SK-N-SH treated with all-trans-retinoic acid at 6 μM for 48 hours (cell line): Measurements from ENCODE around the gene BUB3.
"Not testable (repeated sequence)": the region's sequence is repeated elsewhere in the genome, so short reads cannot be mapped to it uniquely, and the experiment has no call there.

Source experiments
- ATAC-seq: fragments of 200-7000 bp; cut with Tn5 transposase; 3 replicates; pipeline ENCODE4 v1.9.1; 2020; ENCODE audit warnings: mild to moderate bottlenecking, moderate library complexity
- BACH2 ChIP-seq: fragments of 250-450 bp; sonication (Bioruptor Pico); IDR thresholded peaks from 2 replicates; pipeline ENCODE4 v1.9.0; 2021; ENCODE audit warnings: mild to moderate bottlenecking, borderline replicate concordance
- CSDC2 ChIP-seq: fragments of 250-450 bp; sonication (Bioruptor Pico); IDR thresholded peaks from 2 replicates; pipeline ENCODE4 v1.5.0; 2020; ENCODE audit warnings: mild to moderate bottlenecking, moderate library complexity
- CSRNP3 ChIP-seq: fragments of 250-450 bp; sonication (Bioruptor Pico); IDR thresholded peaks from 2 replicates; pipeline ENCODE4 v1.5.1; 2021; ENCODE audit warnings: mild to moderate bottlenecking, moderate library complexity
- ESRRG ChIP-seq: fragments of 250-450 bp; sonication (Bioruptor Pico); IDR thresholded peaks from 2 replicates; pipeline ENCODE4 v1.6.1; 2021; ENCODE audit warnings: mild to moderate bottlenecking
- GLIS3 ChIP-seq: fragments of 250-450 bp; sonication (Bioruptor Pico); IDR thresholded peaks from 2 replicates; pipeline ENCODE4 v1.5.0; 2020; ENCODE audit warnings: mild to moderate bottlenecking, moderate library complexity
- OSR1 ChIP-seq: fragments of 250-450 bp; sonication (Bioruptor Pico); IDR thresholded peaks from 2 replicates; pipeline ENCODE4 v1.8.0; 2022; ENCODE audit warnings: moderate library complexity, mild to moderate bottlenecking, inconsistent platforms
- PATZ1 ChIP-seq: fragments of 250-450 bp; sonication (Bioruptor Pico); IDR thresholded peaks from 2 replicates; pipeline ENCODE4 v1.8.0; 2020; ENCODE audit warnings: mild to moderate bottlenecking, moderate library complexity, borderline replicate concordance
- PPARA ChIP-seq: fragments of 250-450 bp; sonication (Bioruptor Pico); IDR thresholded peaks from 2 replicates; pipeline ENCODE4 v1.5.0; 2020; ENCODE audit warnings: mild to moderate bottlenecking, borderline replicate concordance
- RARB ChIP-seq: fragments of 250-450 bp; sonication (Bioruptor Pico); IDR thresholded peaks from 2 replicates; pipeline ENCODE4 v1.8.0; 2021; ENCODE audit warnings: mild to moderate bottlenecking, moderate library complexity
- SNAI2 ChIP-seq: fragments of 250-450 bp; sonication (Bioruptor Pico); IDR thresholded peaks from 2 replicates; pipeline ENCODE4 v1.5.0; 2020; ENCODE audit warnings: mild to moderate bottlenecking, moderate library complexity
- TCF4 ChIP-seq: fragments of 250-450 bp; sonication (Bioruptor Pico); IDR thresholded peaks from 2 replicates; pipeline ENCODE4 v1.8.0; 2021; ENCODE audit warnings: mild to moderate bottlenecking, moderate library complexity, borderline replicate concordance
- TOX ChIP-seq: fragments of 250-450 bp; sonication (Bioruptor Pico); IDR thresholded peaks from 2 replicates; pipeline ENCODE4 v1.8.0; 2021; ENCODE audit warnings: mild to moderate bottlenecking, moderate library complexity, borderline replicate concordance
- ZC3H10 ChIP-seq: fragments of 250-450 bp; sonication (Bioruptor Pico); IDR thresholded peaks from 2 replicates; pipeline ENCODE4 v1.5.1; 2021; ENCODE audit warnings: mild to moderate bottlenecking, moderate library complexity
- ZFP3 ChIP-seq: fragments of 250-450 bp; sonication (Bioruptor Pico); IDR thresholded peaks from 2 replicates; pipeline ENCODE4 v1.5.0; 2020; ENCODE audit warnings: mild to moderate bottlenecking, moderate library complexity
- ZFP30 ChIP-seq: fragments of 450-650 bp; formaldehyde crosslinking; IDR thresholded peaks from 2 replicates; pipeline ENCODE4 v1.5.0; 2022; ENCODE audit warnings: mild to moderate bottlenecking, moderate library complexity
- ZNF565 ChIP-seq: fragments of 450-650 bp; formaldehyde crosslinking; conservative IDR thresholded peaks from 2 replicates; pipeline ENCODE4 v1.5.0; 2020; ENCODE audit warnings: low read depth, mild to moderate bottlenecking, moderate library complexity
- ZNF70 ChIP-seq: fragments of 450-650 bp; formaldehyde crosslinking; IDR thresholded peaks from 2 replicates; pipeline ENCODE4 v1.5.0; 2020; ENCODE audit warnings: mild to moderate bottlenecking, moderate library complexity
- ZNF8 ChIP-seq: fragments of 450-650 bp; formaldehyde crosslinking; IDR thresholded peaks from 2 replicates; pipeline ENCODE4 v1.5.0; 2020; ENCODE audit warnings: mild to moderate bottlenecking, moderate library complexity
- TF ChIP-seq, protein P1 (sequence below): fragments of 250-450 bp; sonication (Bioruptor Pico); IDR thresholded peaks from 2 replicates; pipeline ENCODE4 v1.5.1; 2020; ENCODE audit warnings: low read depth, mild to moderate bottlenecking, moderate library complexity
- TF ChIP-seq, protein P2 (sequence below): fragments of 250-450 bp; sonication (Bioruptor Pico); IDR thresholded peaks from 2 replicates; pipeline ENCODE4 v1.8.0; 2021; ENCODE audit warnings: low read depth, mild to moderate bottlenecking, moderate library complexity, borderline replicate concordance

Gene BUB3

GRCh38 chr10:123170961-123171360 lies 16.8 kb downstream of the BUB3 start:
- TF ChIP-seq ESRRG (CRISPR knock-in tag) (no peak), PPARA (CRISPR knock-in tag) (no peak), OSR1 (no peak), CSDC2 (no peak), GLIS3 (CRISPR knock-in tag) (no peak), TOX (CRISPR knock-in tag) (no peak), ZNF70 (CRISPR knock-in tag) (no peak), SNAI2 (CRISPR knock-in tag) (no peak), TCF4 (CRISPR knock-in tag) (no peak), BACH2 (CRISPR knock-in tag) (no peak), ZC3H10 (no peak), ZNF8 (no peak), CSRNP3 (CRISPR knock-in tag) (no peak), ZNF565 (CRISPR knock-in tag) (no peak), ZFP3 (CRISPR knock-in tag) (no peak)
- TF ChIP-seq, protein P1, sequence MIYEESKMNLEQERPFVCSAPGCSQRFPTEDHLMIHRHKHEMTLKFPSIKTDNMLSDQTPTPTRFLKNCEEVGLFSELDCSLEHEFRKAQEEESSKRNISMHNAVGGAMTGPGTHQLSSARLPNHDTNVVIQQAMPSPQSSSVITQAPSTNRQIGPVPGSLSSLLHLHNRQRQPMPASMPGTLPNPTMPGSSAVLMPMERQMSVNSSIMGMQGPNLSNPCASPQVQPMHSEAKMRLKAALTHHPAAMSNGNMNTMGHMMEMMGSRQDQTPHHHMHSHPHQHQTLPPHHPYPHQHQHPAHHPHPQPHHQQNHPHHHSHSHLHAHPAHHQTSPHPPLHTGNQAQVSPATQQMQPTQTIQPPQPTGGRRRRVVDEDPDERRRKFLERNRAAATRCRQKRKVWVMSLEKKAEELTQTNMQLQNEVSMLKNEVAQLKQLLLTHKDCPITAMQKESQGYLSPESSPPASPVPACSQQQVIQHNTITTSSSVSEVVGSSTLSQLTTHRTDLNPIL (CRISPR knock-in tag): no peak

DNA sequence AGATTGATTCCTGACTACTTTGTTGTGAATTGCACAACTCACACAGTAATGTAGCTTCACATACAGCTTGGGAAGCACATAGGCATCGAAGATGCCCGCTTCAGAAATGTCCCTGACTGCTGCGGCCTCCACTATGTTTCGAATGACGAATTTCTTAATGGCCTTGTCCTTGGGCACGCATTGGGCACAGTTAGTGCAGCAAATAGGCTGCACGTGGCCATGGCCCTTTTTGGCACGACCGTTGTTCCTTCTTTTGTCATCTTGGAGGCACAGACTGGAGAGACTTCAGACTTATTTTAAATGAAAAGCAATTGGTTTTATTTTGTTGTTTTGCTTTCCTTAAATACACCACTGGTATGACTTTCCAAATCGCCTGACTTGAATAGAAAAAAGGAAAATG lies 17.4 kb downstream of the BUB3 start:
- not testable (repeated sequence) for ATAC-seq

More at GRCh38 chr10:123170961-123171360, 16.8 kb downstream of the BUB3 start:
- no peak for ATAC-seq

GRCh38 chr10:123175389-123176387 lies 21.5 kb downstream of the BUB3 start:
- no peak for TF ChIP-seq TCF4 (CRISPR knock-in tag)
- TF ChIP-seq, protein P1 (CRISPR knock-in tag): no peak
- no peak for TF ChIP-seq CSDC2
- TF ChIP-seq CSRNP3 (CRISPR knock-in tag): no peak
- no peak for TF ChIP-seq ZNF565 (CRISPR knock-in tag)
- no peak for TF ChIP-seq BACH2 (CRISPR knock-in tag)
- TF ChIP-seq, protein P2, sequence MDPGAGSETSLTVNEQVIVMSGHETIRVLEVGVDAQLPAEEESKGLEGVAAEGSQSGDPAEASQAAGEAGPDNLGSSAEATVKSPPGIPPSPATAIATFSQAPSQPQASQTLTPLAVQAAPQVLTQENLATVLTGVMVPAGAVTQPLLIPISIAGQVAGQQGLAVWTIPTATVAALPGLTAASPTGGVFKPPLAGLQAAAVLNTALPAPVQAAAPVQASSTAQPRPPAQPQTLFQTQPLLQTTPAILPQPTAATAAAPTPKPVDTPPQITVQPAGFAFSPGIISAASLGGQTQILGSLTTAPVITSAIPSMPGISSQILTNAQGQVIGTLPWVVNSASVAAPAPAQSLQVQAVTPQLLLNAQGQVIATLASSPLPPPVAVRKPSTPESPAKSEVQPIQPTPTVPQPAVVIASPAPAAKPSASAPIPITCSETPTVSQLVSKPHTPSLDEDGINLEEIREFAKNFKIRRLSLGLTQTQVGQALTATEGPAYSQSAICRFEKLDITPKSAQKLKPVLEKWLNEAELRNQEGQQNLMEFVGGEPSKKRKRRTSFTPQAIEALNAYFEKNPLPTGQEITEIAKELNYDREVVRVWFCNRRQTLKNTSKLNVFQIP: no peak
- TF ChIP-seq RARB: no peak
- TF ChIP-seq PATZ1 (CRISPR knock-in tag): no peak
- no peak for TF ChIP-seq ZNF8
- TF ChIP-seq PPARA (CRISPR knock-in tag): no peak
- TF ChIP-seq SNAI2 (CRISPR knock-in tag): no peak
- no peak for TF ChIP-seq ZFP30 (CRISPR knock-in tag)
- ATAC-seq: no peak

DNA sequence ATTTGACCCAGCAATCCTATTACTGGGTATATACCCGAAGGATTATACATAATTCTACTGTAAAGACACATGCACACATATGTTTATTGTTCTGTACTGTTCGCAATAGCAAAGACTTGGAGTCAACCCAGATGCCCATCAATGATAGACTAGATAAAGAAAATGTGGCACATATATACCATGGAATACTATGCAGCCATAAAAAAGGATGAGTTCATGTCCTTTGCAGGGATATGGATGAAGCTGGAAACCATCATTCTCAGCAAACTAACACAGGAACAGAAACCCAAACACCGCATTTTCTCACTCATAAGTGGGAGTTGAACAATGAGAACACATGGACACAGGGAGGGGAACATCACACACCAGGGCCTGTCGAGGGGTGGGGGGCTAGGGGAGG lies 24.2 kb downstream of the BUB3 start:
- ATAC-seq: not testable (repeated sequence)
